Endothelial cell of umbilical vein (primary cell): ENCODE measurements around the gene MARVELD1. TPM values are rescaled to one million over a fixed set of nuclear protein-coding genes. Genes with fewer than 3 reads are reported as not detected.

Experiments used
- BruUV-seq: library from RNA; stranded (reverse); fragments of 400-500 nt; replicated peaks from 2 replicates; lab custom pipeline; 2021; lab: Mats Ljungman, UMichigan
- CTCF ChIA-PET: fragments of 300-600, 350-600 bp; sonication (Branson Sonifier 250); formaldehyde crosslinking; loops from one replicate; lab custom pipeline; 2021; ENCODE audit warnings: antibody characterized with exemption, inconsistent platforms; lab: Charles Lee
- POLR2A ChIA-PET: fragments of 300-600, 350-600 bp; sonication (Branson Sonifier 250); formaldehyde crosslinking; loops from one replicate; lab custom pipeline; 2021; ENCODE audit warnings: antibody characterized with exemption, inconsistent platforms; lab: Charles Lee
- DNase-seq: peaks from one replicate; pipeline ENCODE4 v3.0.0-alpha.2; 2011; ENCODE audit warnings: low read depth, low spot score
- FAIRE-seq: peaks from 2 replicates; lab custom pipeline; 2011; peaks lifted over from hg19 to GRCh38; lab: Jason Lieb, UNC
- H2AFZ ChIP-seq: 2 replicates; pipeline ENCODE4 v1.6.0; 2012; ENCODE audit warnings: low read depth, low read length, control low read depth, inconsistent platforms
- H3K27ac ChIP-seq: 2 replicates; pipeline ENCODE4 v1.5.1; 2011; ENCODE audit warnings: low read depth, mild to moderate bottlenecking, control low read depth, low read length, moderate library complexity; ENCODE audit not compliant: insufficient read depth
- H3K27me3 ChIP-seq, 2 experiments: 2 replicates each; pipeline versions ENCODE4 v1.6.0 to v1.6.1; 2011; ENCODE audit warnings: low read length in 2 of 2, mixed read lengths in 1 of 2; ENCODE audit not compliant: control insufficient read depth in 2 of 2, insufficient read depth in 2 of 2
- H3K36me3 ChIP-seq, 2 experiments: 2 replicates in 1 of 2; 3 replicates in 1 of 2; pipeline ENCODE4 v1.5.1; 2011; ENCODE audit warnings: low read length in 2 of 2, mild to moderate bottlenecking in 1 of 2, moderate library complexity in 1 of 2; ENCODE audit not compliant: control insufficient read depth in 2 of 2, insufficient read depth in 2 of 2; ENCODE audit errors: extremely low read depth in 1 of 2
- H3K4me1 ChIP-seq: 3 replicates; pipeline ENCODE4 v1.5.1; 2011; ENCODE audit warnings: mild to moderate bottlenecking, low read length; ENCODE audit not compliant: control insufficient read depth, insufficient read depth; ENCODE audit errors: extremely low read depth
- H3K4me2 ChIP-seq: 2 replicates; pipeline ENCODE4 v1.6.1; 2011; ENCODE audit warnings: low read length, control low read depth, mixed read lengths; ENCODE audit not compliant: insufficient read depth
- H3K4me3 ChIP-seq, 3 experiments: fragments of 200-600 bp in 1 of 3; sonication (generic), shearing (Covaris generic) in 1 of 3; replicated peaks in 1 of 3; 2 replicates each; pipeline ENCODE4 v1.5.1; 2011 to 2016; ENCODE audit warnings: control low read depth in 3 of 3, low read length in 3 of 3, mild to moderate bottlenecking in 2 of 3, inconsistent platforms in 1 of 3, low read depth in 1 of 3, moderate library complexity in 1 of 3; ENCODE audit not compliant: insufficient read depth in 1 of 3
- H3K79me2 ChIP-seq: 2 replicates; pipeline ENCODE4 v1.6.0; 2012; ENCODE audit warnings: low read length, inconsistent platforms; ENCODE audit not compliant: control insufficient read depth, insufficient read depth
- H3K9ac ChIP-seq: replicated peaks from 2 replicates; pipeline ENCODE3; 2011; ENCODE audit warnings: low read length, control low read depth; ENCODE audit not compliant: insufficient read depth; ENCODE audit errors: extremely low read depth
- H3K9me1 ChIP-seq: replicated peaks from 3 replicates; pipeline ENCODE4 v1.6.0; 2011; ENCODE audit warnings: mild to moderate bottlenecking, low read length; ENCODE audit not compliant: control insufficient read depth, insufficient read depth; ENCODE audit errors: extremely low read depth
- H3K9me3 ChIP-seq: replicated peaks from 2 replicates; pipeline ENCODE4 v1.5.1; 2012; ENCODE audit warnings: low read length, inconsistent platforms; ENCODE audit not compliant: control insufficient read depth, insufficient read depth
- H4K20me1 ChIP-seq: replicated peaks from 2 replicates; pipeline ENCODE3; 2011; ENCODE audit warnings: mild to moderate bottlenecking, low read length; ENCODE audit not compliant: control insufficient read depth, insufficient read depth; ENCODE audit errors: extremely low read depth
- EZH2 ChIP-seq: IDR thresholded peaks from 2 replicates; pipeline ENCODE4 v1.6.1; 2012; ENCODE audit warnings: borderline replicate concordance, low read depth, mild to moderate bottlenecking, moderate library complexity, low read length, inconsistent platforms; ENCODE audit not compliant: severe bottlenecking
- FOS ChIP-seq: IDR thresholded peaks from 2 replicates; pipeline ENCODE4 v1.6.1; 2011; ENCODE audit warnings: mild to moderate bottlenecking, low read length, moderate library complexity, borderline replicate concordance; ENCODE audit not compliant: insufficient read depth
- GATA2 ChIP-seq: IDR thresholded peaks from 2 replicates; pipeline ENCODE4 v1.7.0; 2011; ENCODE audit warnings: low read depth, mild to moderate bottlenecking, moderate library complexity, mixed read lengths, low read length; ENCODE audit not compliant: insufficient read length, insufficient read depth
- JUN ChIP-seq: IDR thresholded peaks from 2 replicates; pipeline ENCODE4 v1.6.1; 2011; ENCODE audit warnings: borderline replicate concordance, low read depth; ENCODE audit not compliant: insufficient read length, insufficient read depth
- MYC ChIP-seq: IDR thresholded peaks from one replicate; pipeline ENCODE4 v1.6.1; 2011; ENCODE audit warnings: mild to moderate bottlenecking, low read depth, low read length
- POLR2A ChIP-seq: IDR thresholded peaks from 2 replicates; pipeline ENCODE4 v1.6.1; 2012; ENCODE audit warnings: low read depth, mild to moderate bottlenecking, control low read depth, low read length
- POLR2AphosphoS5 ChIP-seq: IDR thresholded peaks from 2 replicates; pipeline ENCODE4 v1.6.1; 2012; ENCODE audit warnings: low read depth, mild to moderate bottlenecking, control low read depth, low read length, moderate library complexity; ENCODE audit not compliant: insufficient read depth
- dilution Hi-C: fragments of 300-500 bp; cut with MboI; formaldehyde crosslinking; loops from one replicate; pipeline ENCODE4 v1.15.0; 2019; ENCODE audit warnings: low sequenced_read_pairs; ENCODE audit not compliant: extremely low pct_ligation_motif_present
- intact Hi-C: fragments of 100-400 bp; cut with micrococcal nuclease; formaldehyde crosslinking; loops from one replicate; pipeline ENCODE4 v1.10.0; 2022
- polyA plus RNA-seq, 4 experiments: library from polyadenylated mRNA; depleted of rRNA in 3 of 4; stranded (reverse) in 3 of 4; unstranded in 1 of 4; fragments of >200 nt; gene quantifications; 2 replicates each; pipeline versions ENCODE4 v1.2.1 to v1.2.3, GENCODE V29; 2011 to 2012; ENCODE audit warnings: missing spikeins in 1 of 4
- total RNA-seq: library from RNA; stranded (reverse); gene quantifications from 2 replicates; pipeline ENCODE4 v1.2.3, GENCODE V29; 2021
- TF ChIP-seq, protein P1 (sequence below): IDR thresholded peaks from 2 replicates; pipeline ENCODE4 v1.6.1; 2011; ENCODE audit not compliant: insufficient read depth, insufficient read length
- TF ChIP-seq, protein P2 (sequence below), 2 donors: IDR thresholded peaks; 1 replicate in 1 of 2; 2 replicates in 1 of 2; pipeline ENCODE4 v1.5.1; 2011; ENCODE audit warnings: low read length in 2 of 2, mild to moderate bottlenecking in 2 of 2, moderate library complexity in 2 of 2, control low read depth in 1 of 2, inconsistent platforms in 1 of 2, low read depth in 1 of 2; ENCODE audit not compliant: insufficient read depth in 1 of 2; ENCODE audit errors: extremely low read depth in 1 of 2

Gene MARVELD1
- total and polyA plus RNA-seq, 2 donors (not counting 3 experiments of a cell fraction or from before 2014, with no cell fraction given): 67.3 to 78.3 TPM

DNA sequence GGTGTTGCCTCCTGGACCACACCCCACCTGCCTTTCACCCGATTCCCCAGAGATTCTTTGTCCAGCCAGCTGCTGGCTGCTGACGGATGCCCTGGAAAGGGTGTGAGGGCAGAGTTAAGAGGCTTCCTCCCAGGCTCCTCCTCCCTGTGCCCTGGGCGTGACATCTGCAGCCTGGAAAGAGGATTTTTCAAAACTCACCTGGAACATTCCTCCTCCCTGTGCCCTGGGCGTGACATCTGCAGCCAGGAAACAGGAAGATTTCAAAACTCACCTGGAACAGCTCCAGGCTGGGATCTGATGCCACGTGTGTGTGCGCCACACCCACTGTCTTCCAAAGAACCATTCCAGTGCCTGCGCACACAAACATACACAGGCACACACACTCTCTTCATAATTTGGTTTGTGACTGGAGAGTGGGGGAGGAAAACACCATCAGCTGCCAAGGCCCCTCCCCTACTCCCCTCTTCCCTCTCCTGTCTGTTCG lies 5.2 kb downstream of the MARVELD1 start:
- no peak overlapping the region for H3K4me2 ChIP-seq
- H3K4me1 ChIP-seq: peaks cover 18% of the 10 kb centered on the region
- peaks cover 0 to 16% of the 10 kb centered on the region in 2 experiments for H3K36me3 ChIP-seq
- POLR2A ChIA-PET: no interaction called here
- CTCF ChIA-PET: interaction anchor here (1.0 to 21.8 kb wide), 3 partner anchors 8 to 42 kb away, joined by 4 to 863 read pairs (median 863); partner anchors contain the start of genes MARVELD1 and ZFYVE27
- H3K27ac ChIP-seq: no peak overlapping the region
- no peaks in the 10 kb centered on the region for H3K9me3 ChIP-seq
- H3K27me3 ChIP-seq: no peaks in the 10 kb centered on the region
- H4K20me1 ChIP-seq: no peaks in the 10 kb centered on the region
- H3K4me3 ChIP-seq: no peak overlapping the region
- no peak for FAIRE-seq
- H3K9ac ChIP-seq: no peak overlapping the region
- BruUV-seq: no TSS peak
- peaks cover 34% of the 10 kb centered on the region for H3K79me2 ChIP-seq
- H3K9me1 ChIP-seq: no peaks in the 10 kb centered on the region
- dilution Hi-C loops: no loop called here
- no peak for DNase-seq
- no peak overlapping the region for H2AFZ ChIP-seq
- intact Hi-C loops: no loop called here
- TF ChIP-seq POLR2AphosphoS5: no peak
- TF ChIP-seq MYC: no peak
- no peak for TF ChIP-seq EZH2
- TF ChIP-seq FOS: no peak
- no peak for TF ChIP-seq JUN
- TF ChIP-seq GATA2: no peak
- TF ChIP-seq POLR2A: no peak

DNA sequence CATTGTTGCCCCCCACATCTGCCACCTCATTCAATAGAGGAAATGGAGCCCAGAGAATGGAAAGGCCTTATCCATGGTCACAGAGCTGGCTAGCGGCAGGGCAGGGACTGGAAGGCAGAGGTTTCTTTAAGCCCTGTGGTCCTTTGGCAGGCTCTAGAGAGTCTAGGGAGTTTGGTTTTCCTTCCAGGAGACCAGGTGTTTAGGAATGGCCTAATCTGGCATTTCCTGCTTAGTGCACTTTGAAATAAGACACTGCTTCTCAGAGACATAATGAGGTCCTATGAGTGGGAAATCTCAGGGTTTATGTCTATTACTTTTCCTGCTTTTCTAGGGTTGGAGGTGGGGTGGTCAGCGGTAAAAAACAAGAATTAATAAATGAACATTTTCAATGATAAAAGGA lies 6.1 kb downstream of the MARVELD1 start:
- Histone ChIP-seq H3K79me2 (peaks cover 26% of the 10 kb centered on the region), H3K9me1 (no peaks in the 10 kb centered on the region), H3K9ac (no peak overlapping the region), H3K4me3 (no peak overlapping the region), H2AFZ (no peak overlapping the region), H3K4me1 (peaks cover 18% of the 10 kb centered on the region), H3K36me3 (peaks cover 0 to 16% of the 10 kb centered on the region in 2 experiments), H4K20me1 (no peaks in the 10 kb centered on the region), H3K4me2 (no peak overlapping the region), H3K27me3 (no peaks in the 10 kb centered on the region), H3K9me3 (no peaks in the 10 kb centered on the region), H3K27ac (no peak overlapping the region)
- dilution Hi-C loops (no loop called here), intact Hi-C loops (no loop called here)
- BruUV-seq: no TSS peak
- DNase-seq (no peak), FAIRE-seq (no peak)
- ChIA-PET CTCF (interaction anchor here (21.8 kb wide), 1 partner anchor 10 kb away, joined by 863 read pairs; the partner anchor contains the start of gene MARVELD1), POLR2A (no interaction called here)
- TF ChIP-seq JUN (no peak), POLR2AphosphoS5 (no peak), GATA2 (no peak), EZH2 (no peak)
- TF ChIP-seq, protein P1, sequence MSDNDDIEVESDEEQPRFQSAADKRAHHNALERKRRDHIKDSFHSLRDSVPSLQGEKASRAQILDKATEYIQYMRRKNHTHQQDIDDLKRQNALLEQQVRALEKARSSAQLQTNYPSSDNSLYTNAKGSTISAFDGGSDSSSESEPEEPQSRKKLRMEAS: no peak
- TF ChIP-seq, protein P2, sequence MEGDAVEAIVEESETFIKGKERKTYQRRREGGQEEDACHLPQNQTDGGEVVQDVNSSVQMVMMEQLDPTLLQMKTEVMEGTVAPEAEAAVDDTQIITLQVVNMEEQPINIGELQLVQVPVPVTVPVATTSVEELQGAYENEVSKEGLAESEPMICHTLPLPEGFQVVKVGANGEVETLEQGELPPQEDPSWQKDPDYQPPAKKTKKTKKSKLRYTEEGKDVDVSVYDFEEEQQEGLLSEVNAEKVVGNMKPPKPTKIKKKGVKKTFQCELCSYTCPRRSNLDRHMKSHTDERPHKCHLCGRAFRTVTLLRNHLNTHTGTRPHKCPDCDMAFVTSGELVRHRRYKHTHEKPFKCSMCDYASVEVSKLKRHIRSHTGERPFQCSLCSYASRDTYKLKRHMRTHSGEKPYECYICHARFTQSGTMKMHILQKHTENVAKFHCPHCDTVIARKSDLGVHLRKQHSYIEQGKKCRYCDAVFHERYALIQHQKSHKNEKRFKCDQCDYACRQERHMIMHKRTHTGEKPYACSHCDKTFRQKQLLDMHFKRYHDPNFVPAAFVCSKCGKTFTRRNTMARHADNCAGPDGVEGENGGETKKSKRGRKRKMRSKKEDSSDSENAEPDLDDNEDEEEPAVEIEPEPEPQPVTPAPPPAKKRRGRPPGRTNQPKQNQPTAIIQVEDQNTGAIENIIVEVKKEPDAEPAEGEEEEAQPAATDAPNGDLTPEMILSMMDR (IDR thresholded peaks at IDR 0.05; ENCODE audit: extremely low read depth in 1 of 2, insufficient read depth in 1 of 2, low read depth in 1 of 2, low read length in 2 of 2): no peak
